ENCODE data around the gene RASGRP3. TPM values are rescaled to one million over a fixed set of nuclear protein-coding genes. Genes with fewer than 3 reads are reported as not detected.
A peak's percentile ranks its signal among the peaks of the same experiment; 100 is the strongest.

RASGRP3 gene, protein sequence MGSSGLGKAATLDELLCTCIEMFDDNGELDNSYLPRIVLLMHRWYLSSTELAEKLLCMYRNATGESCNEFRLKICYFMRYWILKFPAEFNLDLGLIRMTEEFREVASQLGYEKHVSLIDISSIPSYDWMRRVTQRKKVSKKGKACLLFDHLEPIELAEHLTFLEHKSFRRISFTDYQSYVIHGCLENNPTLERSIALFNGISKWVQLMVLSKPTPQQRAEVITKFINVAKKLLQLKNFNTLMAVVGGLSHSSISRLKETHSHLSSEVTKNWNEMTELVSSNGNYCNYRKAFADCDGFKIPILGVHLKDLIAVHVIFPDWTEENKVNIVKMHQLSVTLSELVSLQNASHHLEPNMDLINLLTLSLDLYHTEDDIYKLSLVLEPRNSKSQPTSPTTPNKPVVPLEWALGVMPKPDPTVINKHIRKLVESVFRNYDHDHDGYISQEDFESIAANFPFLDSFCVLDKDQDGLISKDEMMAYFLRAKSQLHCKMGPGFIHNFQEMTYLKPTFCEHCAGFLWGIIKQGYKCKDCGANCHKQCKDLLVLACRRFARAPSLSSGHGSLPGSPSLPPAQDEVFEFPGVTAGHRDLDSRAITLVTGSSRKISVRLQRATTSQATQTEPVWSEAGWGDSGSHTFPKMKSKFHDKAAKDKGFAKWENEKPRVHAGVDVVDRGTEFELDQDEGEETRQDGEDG
- 1.5 and 2.5 TPM in 2 replicates for total RNA-seq

GRCh38 chr2:33476131-33476792, at the start of gene RASGRP3:
TSS of gene RASGRP3 (plus strand) at chr2:33476649. CDS start at chr2:33515137, 38,488 bp downstream.
- intact Hi-C loops (cut with micrococcal nuclease): loop anchor here (1.0 to 2.0 kb wide), 5 partner anchors 8 to 155 kb away; partner anchors contain the start of gene FAM98A
- Mint-ChIP-seq H3K4me3 (ENCODE audit: low read depth) (peak within 1 kb of the TSS; percentile 83), H3K36me3 (ENCODE audit: low read depth) (no peaks in the 10 kb centered on the region), H3K4me1 (ENCODE audit: low read depth) (peaks cover 30% of the 10 kb centered on the region), H3K27ac (peak within 1 kb of the TSS; percentile 96), H3K9me3 (no peaks in the 10 kb centered on the region), H3K27me3 (ENCODE audit: low read depth) (peaks cover 8% of the 10 kb centered on the region)
- peak; percentile 65 for DNase-seq (ENCODE audit: low spot score)

GRCh38 chr2:33426666-33427231, 49.7 kb upstream of the RASGRP3 start:
- no peak for DNase-seq (ENCODE audit: low spot score)
- intact Hi-C loops (cut with micrococcal nuclease): no loop called here
- peaks cover 2% of the 10 kb centered on the region for H3K27me3 Mint-ChIP-seq (ENCODE audit: low read depth)
- no peaks in the 10 kb centered on the region for H3K36me3 Mint-ChIP-seq (ENCODE audit: low read depth)
- H3K9me3 Mint-ChIP-seq: no peaks in the 10 kb centered on the region
- H3K4me1 Mint-ChIP-seq (ENCODE audit: low read depth): no peaks in the 10 kb centered on the region
- H3K4me3 Mint-ChIP-seq (ENCODE audit: low read depth): no peak overlapping the region
- H3K27ac Mint-ChIP-seq: no peak overlapping the region

DNA sequence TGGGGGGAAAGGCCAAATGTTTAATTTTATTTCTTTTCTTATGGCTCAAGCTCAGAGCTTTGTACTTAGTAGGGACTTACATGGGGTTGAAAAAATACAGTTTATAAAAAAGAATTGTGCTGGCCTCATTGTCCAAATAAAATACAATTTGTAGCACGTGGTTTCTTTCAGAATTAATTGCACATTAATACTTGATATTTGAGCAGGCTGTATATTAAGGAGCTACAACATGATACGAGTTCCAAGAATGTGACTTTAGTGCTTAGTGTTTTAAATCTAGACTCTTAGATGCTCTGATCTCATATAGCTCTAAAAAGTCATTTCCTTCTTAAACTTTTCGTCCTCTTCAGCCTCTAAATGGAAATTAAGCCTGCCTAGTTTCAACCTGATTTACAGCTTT, 46.4 kb upstream of the RASGRP3 start:
- Mint-ChIP-seq H3K36me3 (ENCODE audit: low read depth) (no peaks in the 10 kb centered on the region), H3K4me3 (ENCODE audit: low read depth) (no peak overlapping the region), H3K9me3 (no peaks in the 10 kb centered on the region)

GRCh38 chr2:33430856-33431255, 45.6 kb upstream of the RASGRP3 start:
- Mint-ChIP-seq H3K27ac (no peak overlapping the region), H3K36me3 (ENCODE audit: low read depth) (no peaks in the 10 kb centered on the region), H3K4me1 (ENCODE audit: low read depth) (no peaks in the 10 kb centered on the region), H3K4me3 (ENCODE audit: low read depth) (no peak overlapping the region), H3K27me3 (ENCODE audit: low read depth) (peaks cover 11% of the 10 kb centered on the region), H3K9me3 (no peaks in the 10 kb centered on the region)
- no peak for DNase-seq (ENCODE audit: low spot score)
- intact Hi-C loops (cut with micrococcal nuclease): no loop called here

More for the DNA sequence above, 46.4 kb upstream of the RASGRP3 start:
- Mint-ChIP-seq H3K27ac (no peak overlapping the region), H3K27me3 (ENCODE audit: low read depth) (peaks cover 10% of the 10 kb centered on the region), H3K4me1 (ENCODE audit: low read depth) (no peaks in the 10 kb centered on the region)
- intact Hi-C loops (cut with micrococcal nuclease): no loop called here
- DNase-seq (ENCODE audit: low spot score): no peak

GRCh38 chr2:33432871-33433270, 43.6 kb upstream of the RASGRP3 start:
- H3K27ac Mint-ChIP-seq: no peak overlapping the region
- intact Hi-C loops (cut with micrococcal nuclease): no loop called here
- H3K27me3 Mint-ChIP-seq (ENCODE audit: low read depth): peaks cover 19% of the 10 kb centered on the region
- DNase-seq (ENCODE audit: low spot score): no peak
- no peaks in the 10 kb centered on the region for H3K36me3 Mint-ChIP-seq (ENCODE audit: low read depth)
- no peak overlapping the region for H3K4me3 Mint-ChIP-seq (ENCODE audit: low read depth)
- no peaks in the 10 kb centered on the region for H3K9me3 Mint-ChIP-seq
- no peaks in the 10 kb centered on the region for H3K4me1 Mint-ChIP-seq (ENCODE audit: low read depth)

DNA sequence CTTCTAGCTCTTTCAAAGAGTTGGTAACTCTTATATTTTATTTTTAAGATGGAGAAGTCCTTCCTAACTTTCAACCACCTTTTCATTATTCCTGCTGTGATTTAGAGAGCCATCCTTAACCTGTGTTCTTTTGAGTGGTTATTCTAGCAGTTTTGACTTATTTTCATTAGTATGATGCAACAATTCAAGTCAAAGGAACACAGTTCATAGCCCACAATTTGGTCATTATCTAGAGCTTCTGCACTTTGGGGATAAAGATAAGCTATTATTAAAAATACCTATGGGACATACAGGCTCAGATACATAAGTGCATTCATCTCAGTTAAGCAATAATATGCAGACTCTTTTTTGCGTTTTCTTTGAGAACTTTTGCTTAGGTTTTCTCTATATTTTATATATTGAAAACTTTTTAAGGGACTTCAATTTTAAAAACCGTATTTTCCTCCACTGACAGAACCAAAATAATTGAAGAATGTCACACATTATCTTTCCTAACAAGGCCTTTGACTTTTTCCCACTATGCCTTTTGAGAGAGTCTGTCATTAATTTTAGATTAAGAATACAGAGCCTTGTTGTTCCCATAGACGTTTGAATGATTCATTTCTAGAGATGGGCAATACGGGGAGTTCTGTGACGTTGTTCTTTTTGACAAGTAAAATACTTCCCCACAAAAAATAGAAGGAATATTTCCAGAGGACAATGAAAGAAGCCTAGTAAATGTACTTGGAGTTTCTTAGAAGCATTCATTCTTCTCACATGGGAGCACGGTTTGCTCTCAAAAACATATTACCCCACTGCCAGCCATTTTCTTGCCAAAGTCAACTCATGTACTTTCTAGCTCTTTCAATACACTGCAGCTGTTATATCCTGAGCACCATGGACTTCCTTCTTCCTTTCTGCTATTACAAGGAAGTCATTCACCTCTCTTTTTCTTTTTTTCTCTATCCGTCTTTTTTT, 42.9 kb upstream of the RASGRP3 start:
- Mint-ChIP-seq H3K27me3 (ENCODE audit: low read depth) (peaks cover 19% of the 10 kb centered on the region), H3K27ac (no peak overlapping the region), H3K9me3 (no peaks in the 10 kb centered on the region), H3K36me3 (ENCODE audit: low read depth) (no peaks in the 10 kb centered on the region), H3K4me1 (ENCODE audit: low read depth) (no peaks in the 10 kb centered on the region), H3K4me3 (ENCODE audit: low read depth) (no peak overlapping the region)
- intact Hi-C loops (cut with micrococcal nuclease): no loop called here
- DNase-seq (ENCODE audit: low spot score): no peak

GRCh38 chr2:33435518-33435917, 40.9 kb upstream of the RASGRP3 start:
- Mint-ChIP-seq H3K4me3 (ENCODE audit: low read depth) (no peak overlapping the region), H3K27me3 (ENCODE audit: low read depth) (peaks cover 27% of the 10 kb centered on the region), H3K27ac (no peak overlapping the region), H3K9me3 (no peaks in the 10 kb centered on the region), H3K36me3 (ENCODE audit: low read depth) (no peaks in the 10 kb centered on the region), H3K4me1 (ENCODE audit: low read depth) (no peaks in the 10 kb centered on the region)
- DNase-seq (ENCODE audit: low spot score): no peak
- intact Hi-C loops (cut with micrococcal nuclease): no loop called here

DNA sequence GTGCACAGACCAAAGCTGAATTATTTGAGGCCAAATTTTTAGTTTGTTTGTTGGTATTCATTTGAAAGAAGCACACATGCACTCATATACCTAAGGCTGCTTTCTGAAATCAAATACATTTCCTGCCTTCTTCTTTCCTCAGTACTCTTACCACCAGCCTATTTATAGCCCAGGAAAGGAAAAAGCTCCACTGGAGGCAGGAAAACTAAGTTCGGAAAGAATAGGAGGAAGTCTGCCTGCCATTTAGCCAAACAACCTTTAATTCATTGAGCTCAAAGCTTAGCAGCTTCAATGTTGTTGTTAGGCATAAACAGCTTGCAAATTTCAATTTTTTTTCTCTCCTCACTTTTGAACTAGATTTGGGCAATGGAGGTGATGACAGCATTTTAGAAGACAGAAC, 40.4 kb upstream of the RASGRP3 start:
- Mint-ChIP-seq H3K4me3 (ENCODE audit: low read depth) (no peak overlapping the region), H3K36me3 (ENCODE audit: low read depth) (no peaks in the 10 kb centered on the region)

DNA sequence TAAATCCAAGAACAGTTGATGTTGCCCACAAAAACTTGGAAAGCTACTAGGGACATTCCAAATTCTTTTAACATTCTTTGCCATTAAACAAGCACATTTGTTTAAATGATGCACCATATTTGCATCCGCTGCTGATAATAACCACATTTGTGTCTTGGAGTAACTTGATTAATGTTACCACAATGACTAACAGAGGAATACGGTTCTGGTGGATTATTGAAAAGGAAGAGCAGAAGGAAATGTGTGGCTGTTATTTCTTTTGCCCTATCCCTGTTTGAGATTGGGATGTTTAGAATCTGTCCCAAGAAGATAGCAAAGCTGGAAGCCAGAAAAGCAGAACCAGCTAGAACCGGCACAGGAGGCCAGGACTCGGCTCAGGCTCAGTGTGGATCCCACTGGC, 39.2 kb upstream of the RASGRP3 start:
- no peaks in the 10 kb centered on the region for H3K4me1 Mint-ChIP-seq (ENCODE audit: low read depth)
- intact Hi-C loops (cut with micrococcal nuclease): no loop called here
- H3K36me3 Mint-ChIP-seq (ENCODE audit: low read depth): no peaks in the 10 kb centered on the region
- no peak for DNase-seq (ENCODE audit: low spot score)
- no peak overlapping the region for H3K4me3 Mint-ChIP-seq (ENCODE audit: low read depth)
- no peak overlapping the region for H3K27ac Mint-ChIP-seq
- no peaks in the 10 kb centered on the region for H3K9me3 Mint-ChIP-seq
- H3K27me3 Mint-ChIP-seq (ENCODE audit: low read depth): peaks cover 30% of the 10 kb centered on the region

More for the DNA sequence above, 40.4 kb upstream of the RASGRP3 start:
- intact Hi-C loops (cut with micrococcal nuclease): no loop called here
- Mint-ChIP-seq H3K9me3 (no peaks in the 10 kb centered on the region), H3K4me1 (ENCODE audit: low read depth) (no peaks in the 10 kb centered on the region), H3K27me3 (ENCODE audit: low read depth) (peaks cover 31% of the 10 kb centered on the region), H3K27ac (no peak overlapping the region)
- no peak for DNase-seq (ENCODE audit: low spot score)

GRCh38 chr2:33437815-33438214, 38.6 kb upstream of the RASGRP3 start:
- H3K4me1 Mint-ChIP-seq (ENCODE audit: low read depth): no peaks in the 10 kb centered on the region
- intact Hi-C loops (cut with micrococcal nuclease): no loop called here
- no peaks in the 10 kb centered on the region for H3K36me3 Mint-ChIP-seq (ENCODE audit: low read depth)
- peaks cover 26% of the 10 kb centered on the region for H3K27me3 Mint-ChIP-seq (ENCODE audit: low read depth)
- DNase-seq (ENCODE audit: low spot score): no peak
- H3K9me3 Mint-ChIP-seq: no peaks in the 10 kb centered on the region
- no peak overlapping the region for H3K4me3 Mint-ChIP-seq (ENCODE audit: low read depth)
- H3K27ac Mint-ChIP-seq: no peak overlapping the region

- DNase-seq (ENCODE audit: low spot score): no peak
- Mint-ChIP-seq H3K9me3 (no peaks in the 10 kb centered on the region), H3K36me3 (ENCODE audit: low read depth) (no peaks in the 10 kb centered on the region), H3K27me3 (ENCODE audit: low read depth) (peaks cover 27% of the 10 kb centered on the region), H3K4me3 (ENCODE audit: low read depth) (no peak overlapping the region), H3K4me1 (ENCODE audit: low read depth) (no peaks in the 10 kb centered on the region), H3K27ac (no peak overlapping the region)
- intact Hi-C loops (cut with micrococcal nuclease): loop anchor here (2.0 kb wide), 1 partner anchor 141 kb away; no protein-coding TSS in a partner anchor
Measured at GRCh38 chr2:33441235-33441810, 35.1 kb upstream of the RASGRP3 start.

All from activated T-helper 2 cell treated with anti-CD3 and anti-CD28 coated beads, Interferon-gamma antibody, Interleukin-2, Interleukin-4, amounts not matched to agents 10 μg/mL and 5 μg/mL and 100 μg/mL, durations not matched to agents 14 hours and 24 hours and 36 hours (primary cell).